HG02798 (cell line): ENCODE measurements around the gene IFNE.
A peak's percentile ranks its signal among the peaks of the same experiment; 100 is the strongest.
"Not testable (repeated sequence)": the region's sequence is repeated elsewhere in the genome, so short reads cannot be mapped to it uniquely, and the experiment has no call there.

Source experiments
- ATAC-seq: cut with Tn5 transposase; IDR thresholded peaks from one replicate; pipeline ENCODE4 v1.9.1; 2021; ENCODE audit warnings: mild to moderate bottlenecking; ENCODE audit not compliant: unreplicated experiment, poor library complexity

Gene IFNE

GRCh38 chr9:21502586-21502985 lies 20.5 kb upstream of the IFNE start:
- no peak for ATAC-seq

- ATAC-seq, result no peak
These were observed 17.8 kb upstream of the IFNE start for GRCh38 chr9:21499912-21500311.

GRCh38 chr9:21491756-21492155 lies 9.6 kb upstream of the IFNE start:
- ATAC-seq, result no peak

GRCh38 chr9:21481470-21482056 lies 550 bp downstream of the IFNE start:
- ATAC-seq, result no peak

- no peak for ATAC-seq
These were observed 2.9 kb downstream of the IFNE start for GRCh38 chr9:21479152-21479702.

GRCh38 chr9:21477466-21477865 lies 4.6 kb downstream of the IFNE start:
- ATAC-seq, result no peak

GRCh38 chr9:21473236-21473635 lies 8.9 kb downstream of the IFNE start:
- no peak for ATAC-seq

- no peak for ATAC-seq
These were observed 12.0 kb downstream of the IFNE start for GRCh38 chr9:21470126-21470525.

GRCh38 chr9:21465859-21466518 lies 16.1 kb downstream of the IFNE start:
- peak; percentile 69 for ATAC-seq

GRCh38 chr9:21465138-21465537 lies 17.0 kb downstream of the IFNE start:
- no peak for ATAC-seq

GRCh38 chr9:21461377-21461776 lies 20.7 kb downstream of the IFNE start:
- no peak for ATAC-seq

GRCh38 chr9:21455320-21455719 lies 26.8 kb downstream of the IFNE start:
- ATAC-seq, result peak; percentile 86

GRCh38 chr9:21454149-21454548 lies 28.0 kb downstream of the IFNE start:
- no peak for ATAC-seq

- no peak for ATAC-seq
These were observed 29.4 kb downstream of the IFNE start for GRCh38 chr9:21452681-21453080.

GRCh38 chr9:21450733-21451394 lies 31.2 kb downstream of the IFNE start:
- no peak for ATAC-seq

GRCh38 chr9:21449312-21449711 lies 32.8 kb downstream of the IFNE start:
- ATAC-seq, result not testable (repeated sequence)

- ATAC-seq, result peak; percentile 86
These were observed 38.1 kb downstream of the IFNE start for GRCh38 chr9:21443849-21444625.

GRCh38 chr9:21440139-21440538 lies 42.0 kb downstream of the IFNE start, which contains the start of gene IFNA1:
Gene IFNA1 (plus strand): TSS chr9:21440439. CDS start chr9:21440508, 69 bp downstream.
- ATAC-seq, result no peak

- ATAC-seq, result not testable (repeated sequence)
These were observed 47.1 kb downstream of the IFNE start for GRCh38 chr9:21435015-21435383.

- no peak for ATAC-seq
These were observed 47.7 kb downstream of the IFNE start for GRCh38 chr9:21434202-21435014.
